Neural cell (in vitro differentiated cells): ENCODE results near the gene VASN.

Experiments
- EZH2 ChIP-seq: fragments of 200-600, 300-800 bp; shearing (Covaris generic), sonication (generic); IDR thresholded peaks from 2 replicates; pipeline ENCODE4 v1.6.1; 2014; ENCODE audit warnings: antibody characterized with exemption, low read length, borderline replicate concordance, mild to moderate bottlenecking; ENCODE audit not compliant: insufficient read depth, poor library complexity, severe bottlenecking
- SMC3 ChIP-seq: fragments of 450-650 bp; conservative IDR thresholded peaks from 2 replicates; pipeline ENCODE4 v1.6.1; 2014; ENCODE audit warnings: antibody characterized with exemption, mild to moderate bottlenecking, moderate library complexity; ENCODE audit not compliant: poor library complexity
- TF ChIP-seq, protein P1 (sequence below): fragments of 450-650 bp; IDR thresholded peaks from 2 replicates; pipeline ENCODE4 v1.5.1; 2014; ENCODE audit warnings: antibody characterized with exemption, mild to moderate bottlenecking, moderate library complexity; ENCODE audit not compliant: poor library complexity, severe bottlenecking

DNA sequence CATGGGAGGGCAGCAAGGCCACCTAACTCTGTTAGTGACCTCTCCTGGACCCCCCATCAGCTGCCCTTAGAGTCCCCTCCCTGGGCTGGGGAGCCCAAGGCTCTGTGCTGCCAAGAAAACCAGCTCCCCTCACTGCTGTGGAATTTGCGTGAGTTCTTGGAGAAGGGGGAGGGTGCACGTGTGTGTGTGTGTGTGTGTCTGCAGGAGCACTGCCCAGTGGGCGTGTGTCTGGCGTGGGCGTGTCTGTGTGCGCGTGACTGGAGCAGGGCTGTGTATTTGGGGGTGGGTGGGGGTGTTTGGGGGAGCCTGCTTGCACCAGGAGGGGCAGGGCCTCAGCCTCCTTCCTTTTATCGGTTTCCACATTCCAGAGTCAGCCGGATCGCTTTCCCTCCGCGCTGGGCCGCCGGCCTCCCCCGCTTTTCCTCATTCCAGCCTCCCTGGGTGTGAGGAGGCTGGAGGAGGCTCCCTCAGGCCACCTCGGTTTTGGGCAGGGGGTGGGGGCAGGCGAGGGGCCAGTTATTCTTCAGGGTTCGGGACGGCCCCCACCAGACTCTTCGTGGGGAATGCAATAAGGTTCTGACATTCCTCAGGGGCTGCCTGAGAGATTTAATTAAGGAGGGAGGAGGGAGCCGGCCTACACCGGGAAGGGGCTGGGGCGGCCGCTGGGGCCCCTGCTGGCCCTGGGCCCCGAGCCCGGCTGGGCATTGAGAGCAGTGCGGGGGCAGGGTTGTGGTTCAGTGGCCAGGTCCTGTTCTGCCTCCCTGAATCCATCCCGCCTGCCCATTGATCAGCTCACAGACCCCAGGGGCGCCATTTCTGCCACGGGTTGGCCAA is 2.5 kb downstream of the VASN start:
- TF ChIP-seq EZH2 (no peak), SMC3 (no peak)
- TF ChIP-seq, protein P1, sequence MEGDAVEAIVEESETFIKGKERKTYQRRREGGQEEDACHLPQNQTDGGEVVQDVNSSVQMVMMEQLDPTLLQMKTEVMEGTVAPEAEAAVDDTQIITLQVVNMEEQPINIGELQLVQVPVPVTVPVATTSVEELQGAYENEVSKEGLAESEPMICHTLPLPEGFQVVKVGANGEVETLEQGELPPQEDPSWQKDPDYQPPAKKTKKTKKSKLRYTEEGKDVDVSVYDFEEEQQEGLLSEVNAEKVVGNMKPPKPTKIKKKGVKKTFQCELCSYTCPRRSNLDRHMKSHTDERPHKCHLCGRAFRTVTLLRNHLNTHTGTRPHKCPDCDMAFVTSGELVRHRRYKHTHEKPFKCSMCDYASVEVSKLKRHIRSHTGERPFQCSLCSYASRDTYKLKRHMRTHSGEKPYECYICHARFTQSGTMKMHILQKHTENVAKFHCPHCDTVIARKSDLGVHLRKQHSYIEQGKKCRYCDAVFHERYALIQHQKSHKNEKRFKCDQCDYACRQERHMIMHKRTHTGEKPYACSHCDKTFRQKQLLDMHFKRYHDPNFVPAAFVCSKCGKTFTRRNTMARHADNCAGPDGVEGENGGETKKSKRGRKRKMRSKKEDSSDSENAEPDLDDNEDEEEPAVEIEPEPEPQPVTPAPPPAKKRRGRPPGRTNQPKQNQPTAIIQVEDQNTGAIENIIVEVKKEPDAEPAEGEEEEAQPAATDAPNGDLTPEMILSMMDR = no peak
